Upper lobe of right lung (tissue), 1 donor: ENCODE data around the gene GSTM1. TPM values are rescaled to one million over a fixed set of nuclear protein-coding genes. Genes with fewer than 3 reads are reported as not detected.

ENCODE experiments used
- ATAC-seq: fragments of 200-7000 bp; cut with Tn5 transposase; one replicate; pipeline ENCODE4 v1.9.1; 2020; ENCODE audit warnings: mild to moderate bottlenecking, moderate library complexity
- DNase-seq: peaks from one replicate; pipeline ENCODE4 v3.0.0-alpha.2; 2020
- H3K27ac ChIP-seq: fragments of 200-600 bp; one replicate; pipeline ENCODE4 v1.8.0; 2022
- H3K27me3 ChIP-seq: fragments of 200-600 bp; one replicate; pipeline ENCODE4 v1.8.0; 2022; ENCODE audit warnings: mild to moderate bottlenecking
- H3K36me3 ChIP-seq: fragments of 200-600 bp; one replicate; pipeline ENCODE4 v1.8.0; 2022
- H3K4me1 ChIP-seq: fragments of 200-600 bp; one replicate; pipeline ENCODE4 v1.8.0; 2022
- H3K4me3 ChIP-seq: fragments of 200-600 bp; one replicate; pipeline ENCODE4 v1.8.0; 2022; ENCODE audit warnings: mild to moderate bottlenecking
- H3K9me3 ChIP-seq: fragments of 200-600 bp; one replicate; pipeline ENCODE4 v1.8.0; 2022
- intact Hi-C: fragments of 100-400 bp; cut with DNase I; formaldehyde crosslinking; loops from one replicate; pipeline ENCODE4 v1.11.0; 2022
- total RNA-seq: library from RNA; stranded (reverse); fragmentation: NEBNext Ultra II Directional; extraction: Animal tissue kit (Norgen Biotek cat#: 25700); gene quantifications from one replicate; pipeline ENCODE4 v1.2.1, GENCODE V29; 2021
- TF ChIP-seq, protein P1 (sequence below): fragments of 200-600 bp; IDR thresholded peaks from one replicate; pipeline ENCODE4 v1.8.0; 2022; ENCODE audit warnings: antibody characterized with exemption
- donor health status: DM: no; HTN: yes; CAD: no; lungs with severe emphysema.

The GSTM1 gene
- total RNA-seq, 1 donor from 2014 or later = not detected

- no peaks in the 10 kb centered on the region for H3K9me3 ChIP-seq
- ATAC-seq (no peak), DNase-seq (no peak)
- no peaks in the 10 kb centered on the region for H3K27me3 ChIP-seq
- no peak overlapping the region for H3K27ac ChIP-seq
- intact Hi-C loops = no loop called here
- no peaks in the 10 kb centered on the region for H3K4me1 ChIP-seq
- no peak overlapping the region for H3K4me3 ChIP-seq
- TF ChIP-seq, protein P1, sequence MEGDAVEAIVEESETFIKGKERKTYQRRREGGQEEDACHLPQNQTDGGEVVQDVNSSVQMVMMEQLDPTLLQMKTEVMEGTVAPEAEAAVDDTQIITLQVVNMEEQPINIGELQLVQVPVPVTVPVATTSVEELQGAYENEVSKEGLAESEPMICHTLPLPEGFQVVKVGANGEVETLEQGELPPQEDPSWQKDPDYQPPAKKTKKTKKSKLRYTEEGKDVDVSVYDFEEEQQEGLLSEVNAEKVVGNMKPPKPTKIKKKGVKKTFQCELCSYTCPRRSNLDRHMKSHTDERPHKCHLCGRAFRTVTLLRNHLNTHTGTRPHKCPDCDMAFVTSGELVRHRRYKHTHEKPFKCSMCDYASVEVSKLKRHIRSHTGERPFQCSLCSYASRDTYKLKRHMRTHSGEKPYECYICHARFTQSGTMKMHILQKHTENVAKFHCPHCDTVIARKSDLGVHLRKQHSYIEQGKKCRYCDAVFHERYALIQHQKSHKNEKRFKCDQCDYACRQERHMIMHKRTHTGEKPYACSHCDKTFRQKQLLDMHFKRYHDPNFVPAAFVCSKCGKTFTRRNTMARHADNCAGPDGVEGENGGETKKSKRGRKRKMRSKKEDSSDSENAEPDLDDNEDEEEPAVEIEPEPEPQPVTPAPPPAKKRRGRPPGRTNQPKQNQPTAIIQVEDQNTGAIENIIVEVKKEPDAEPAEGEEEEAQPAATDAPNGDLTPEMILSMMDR = no peak
- H3K36me3 ChIP-seq = no peaks in the 10 kb centered on the region
Observed at GRCh38 chr1:109716121-109716520, 28.5 kb downstream of the GSTM1 start.

DNA sequence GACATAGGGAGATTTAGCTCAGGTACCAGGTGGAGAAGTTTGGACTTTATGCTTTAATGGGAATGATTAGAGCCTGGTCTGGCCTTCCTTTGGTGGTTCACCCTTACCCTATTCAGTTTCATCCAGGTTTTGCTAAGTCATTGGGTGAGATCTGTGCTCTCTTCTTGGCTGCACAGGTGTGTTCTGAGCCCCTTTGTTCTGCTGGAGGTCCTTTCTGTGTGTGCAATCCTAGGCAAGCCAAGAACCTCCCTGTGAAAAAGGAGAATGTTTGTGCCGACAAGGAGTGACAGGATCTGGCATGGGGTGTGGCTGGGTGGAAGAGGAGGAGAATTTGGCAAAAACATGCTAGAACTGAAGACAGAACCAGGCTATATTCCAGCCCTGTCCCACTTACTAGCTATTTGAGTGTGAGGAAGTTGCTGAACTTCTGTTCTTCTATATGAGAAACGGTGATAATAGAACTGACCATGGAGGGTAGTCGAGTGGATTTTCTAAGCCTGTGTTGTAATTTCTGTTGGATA is 29.0 kb downstream of the GSTM1 start:
- H3K27ac ChIP-seq = no peak overlapping the region
- ATAC-seq = no peak
- intact Hi-C loops = no loop called here
- TF ChIP-seq, protein P1 = no peak
- H3K27me3 ChIP-seq = no peaks in the 10 kb centered on the region
- H3K9me3 ChIP-seq = no peaks in the 10 kb centered on the region
- no peaks in the 10 kb centered on the region for H3K36me3 ChIP-seq
- H3K4me3 ChIP-seq = no peak overlapping the region
- no peaks in the 10 kb centered on the region for H3K4me1 ChIP-seq
- DNase-seq = no peak

DNA sequence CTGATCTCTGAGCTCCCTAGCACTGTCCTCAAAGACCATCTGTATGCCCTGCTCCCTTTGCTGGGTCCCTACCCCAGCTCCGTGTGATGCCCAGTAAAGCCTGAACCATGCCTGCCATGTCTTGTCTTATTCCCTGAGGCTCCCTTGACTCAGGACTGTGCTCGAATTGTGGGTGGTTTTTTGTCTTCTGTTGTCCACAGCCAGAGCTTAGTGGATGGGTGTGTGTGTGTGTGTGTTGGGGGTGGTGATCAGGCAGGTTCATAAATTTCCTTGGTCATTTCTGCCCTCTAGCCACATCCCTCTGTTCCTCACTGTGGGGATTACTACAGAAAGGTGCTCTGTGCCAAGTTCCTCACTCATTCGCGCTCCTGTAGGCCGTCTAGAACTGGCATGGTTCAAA is 30.1 kb downstream of the GSTM1 start:
- ATAC-seq = no peak
- H3K9me3 ChIP-seq = no peaks in the 10 kb centered on the region

DNA sequence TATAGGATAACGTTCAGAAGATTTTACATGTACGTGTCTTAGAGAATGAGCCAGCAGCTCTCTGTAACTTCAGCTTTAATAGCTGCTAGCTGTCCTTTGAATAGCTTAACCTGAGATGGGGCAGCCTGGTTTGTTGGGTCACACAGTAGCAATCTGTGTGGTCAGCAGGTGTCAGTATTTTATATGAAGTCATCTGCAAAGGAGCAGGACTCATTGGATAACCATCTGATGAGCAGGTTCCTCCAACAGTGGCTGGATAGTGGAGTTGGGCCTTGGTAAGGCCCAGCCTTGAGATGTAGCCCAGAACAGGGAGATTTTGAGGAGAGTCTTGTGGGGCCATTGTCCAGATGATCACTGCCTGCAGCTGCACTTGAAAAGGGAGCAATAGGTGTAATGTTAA is 30.9 kb downstream of the GSTM1 start:
- H3K27me3 ChIP-seq = no peaks in the 10 kb centered on the region
- no peak overlapping the region for H3K27ac ChIP-seq
- H3K9me3 ChIP-seq = no peaks in the 10 kb centered on the region
- ATAC-seq (peak; percentile 28), DNase-seq (no peak)
- intact Hi-C loops = no loop called here
- H3K4me1 ChIP-seq = no peaks in the 10 kb centered on the region
- H3K36me3 ChIP-seq = no peaks in the 10 kb centered on the region
- TF ChIP-seq, protein P1 = no peak
- no peak overlapping the region for H3K4me3 ChIP-seq

More for the DNA sequence above, 30.1 kb downstream of the GSTM1 start:
- no peak for DNase-seq
- TF ChIP-seq, protein P1 = no peak
- Histone ChIP-seq H3K4me3 (no peak overlapping the region), H3K27me3 (no peaks in the 10 kb centered on the region), H3K4me1 (no peaks in the 10 kb centered on the region), H3K27ac (no peak overlapping the region), H3K36me3 (no peaks in the 10 kb centered on the region)
- intact Hi-C loops = no loop called here

GRCh38 chr1:109719337-109719837 is 31.8 kb downstream of the GSTM1 start:
- TF ChIP-seq, protein P1 = no peak
- Histone ChIP-seq H3K9me3 (no peaks in the 10 kb centered on the region), H3K4me3 (no peak overlapping the region), H3K27me3 (no peaks in the 10 kb centered on the region), H3K4me1 (no peaks in the 10 kb centered on the region), H3K36me3 (no peaks in the 10 kb centered on the region), H3K27ac (no peak overlapping the region)
- ATAC-seq (no peak), DNase-seq (no peak)
- intact Hi-C loops = no loop called here

DNA sequence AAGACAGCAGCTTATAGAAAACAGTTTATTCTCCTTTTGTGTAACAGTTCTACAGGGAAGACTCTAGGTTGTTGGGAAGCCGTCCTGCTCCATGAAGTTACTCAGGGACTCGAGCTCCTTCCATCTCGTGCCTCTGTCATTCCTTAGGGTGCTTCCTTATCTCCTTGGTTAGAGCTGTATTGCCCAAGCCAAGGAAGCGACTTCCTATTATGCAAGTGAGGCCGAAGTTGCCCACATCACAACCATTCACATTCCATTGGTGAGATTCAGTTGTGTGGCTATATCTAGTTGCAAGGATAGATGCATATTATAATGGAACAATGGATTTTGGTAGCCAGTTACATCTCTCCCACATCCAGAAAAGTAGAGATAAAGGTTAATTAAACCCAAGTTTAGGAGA is 33.4 kb downstream of the GSTM1 start:
- H3K4me1 ChIP-seq = no peaks in the 10 kb centered on the region
- no peaks in the 10 kb centered on the region for H3K36me3 ChIP-seq
- DNase-seq (no peak), ATAC-seq (no peak)
- no peaks in the 10 kb centered on the region for H3K27me3 ChIP-seq
- no peak overlapping the region for H3K4me3 ChIP-seq
- TF ChIP-seq, protein P1 = no peak
- no peak overlapping the region for H3K27ac ChIP-seq
- intact Hi-C loops = no loop called here
- no peaks in the 10 kb centered on the region for H3K9me3 ChIP-seq
